AG04449 (cell line): ENCODE data around the gene FN3KRP.

Source experiments
- CTCF ChIA-PET: fragments of 350-600 bp; formaldehyde crosslinking; extraction: SDS; loops from one replicate; lab custom pipeline; 2021; ENCODE audit warnings: antibody characterized with exemption; lab: Yijun Ruan, JAX
- POLR2A ChIA-PET: fragments of 400-600, 350-600 bp; formaldehyde crosslinking; extraction: SDS; loops from one replicate; lab custom pipeline; 2020; ENCODE audit warnings: antibody characterized with exemption, inconsistent platforms; lab: Yijun Ruan, JAX
- DNase-seq: peaks from one replicate; pipeline ENCODE4 v3.0.0-alpha.2; 2010; ENCODE audit warnings: low read depth, low spot score
- H3K4me3 ChIP-seq: 2 replicates; pipeline ENCODE4 v1.5.1; 2011; ENCODE audit warnings: low read depth, mild to moderate bottlenecking, control low read depth, low read length
- TF ChIP-seq, protein P1 (sequence below): IDR thresholded peaks from one replicate; pipeline ENCODE4 v1.5.1; 2011; ENCODE audit warnings: mild to moderate bottlenecking, moderate library complexity, low read length, control low read depth, inconsistent platforms; ENCODE audit not compliant: insufficient read depth; ENCODE audit errors: missing control alignments

FN3KRP gene

DNA sequence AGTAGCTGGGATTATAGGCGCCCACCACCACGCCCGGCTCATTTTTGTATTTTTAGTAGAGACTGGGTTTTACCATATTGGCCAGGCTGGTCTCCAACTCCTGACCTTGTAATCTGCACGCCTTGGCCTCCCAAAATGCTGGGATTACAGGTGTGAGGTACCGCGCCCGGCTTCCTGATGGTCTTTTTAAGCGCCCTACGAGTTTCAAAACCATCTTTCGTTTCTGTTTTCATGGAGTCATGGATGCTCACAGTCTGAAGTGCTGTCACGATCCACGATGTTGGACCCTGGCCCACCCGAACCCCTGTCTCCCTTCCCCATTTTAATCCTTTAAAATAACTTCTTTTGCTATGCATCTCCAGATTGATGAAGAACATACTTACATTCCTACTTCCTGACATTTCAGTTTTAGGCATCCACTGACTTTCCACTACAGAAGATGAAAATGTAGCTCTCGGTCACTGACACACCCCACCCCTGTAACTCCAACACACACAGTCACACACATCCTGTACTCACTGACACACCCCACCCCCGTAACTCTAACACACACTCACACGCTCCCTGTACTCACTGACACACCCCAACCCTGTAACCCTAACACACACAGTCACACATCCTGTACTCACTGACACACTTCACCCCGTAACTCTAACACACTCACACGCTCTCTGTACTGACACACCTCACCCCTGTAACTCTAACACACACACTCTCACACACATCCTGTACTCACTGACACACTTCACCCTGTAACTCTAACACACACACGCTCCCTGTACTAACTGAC is 45.6 kb upstream of the FN3KRP start:
- POLR2A ChIA-PET, result no interaction called here
- TF ChIP-seq, protein P1, sequence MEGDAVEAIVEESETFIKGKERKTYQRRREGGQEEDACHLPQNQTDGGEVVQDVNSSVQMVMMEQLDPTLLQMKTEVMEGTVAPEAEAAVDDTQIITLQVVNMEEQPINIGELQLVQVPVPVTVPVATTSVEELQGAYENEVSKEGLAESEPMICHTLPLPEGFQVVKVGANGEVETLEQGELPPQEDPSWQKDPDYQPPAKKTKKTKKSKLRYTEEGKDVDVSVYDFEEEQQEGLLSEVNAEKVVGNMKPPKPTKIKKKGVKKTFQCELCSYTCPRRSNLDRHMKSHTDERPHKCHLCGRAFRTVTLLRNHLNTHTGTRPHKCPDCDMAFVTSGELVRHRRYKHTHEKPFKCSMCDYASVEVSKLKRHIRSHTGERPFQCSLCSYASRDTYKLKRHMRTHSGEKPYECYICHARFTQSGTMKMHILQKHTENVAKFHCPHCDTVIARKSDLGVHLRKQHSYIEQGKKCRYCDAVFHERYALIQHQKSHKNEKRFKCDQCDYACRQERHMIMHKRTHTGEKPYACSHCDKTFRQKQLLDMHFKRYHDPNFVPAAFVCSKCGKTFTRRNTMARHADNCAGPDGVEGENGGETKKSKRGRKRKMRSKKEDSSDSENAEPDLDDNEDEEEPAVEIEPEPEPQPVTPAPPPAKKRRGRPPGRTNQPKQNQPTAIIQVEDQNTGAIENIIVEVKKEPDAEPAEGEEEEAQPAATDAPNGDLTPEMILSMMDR, result no peak
- no peak overlapping the region for H3K4me3 ChIP-seq
- CTCF ChIA-PET, result interaction anchor here (1.0 to 6.4 kb wide), 2 partner anchors 98 to 106 kb away, joined by 3 to 51 read pairs; no protein-coding TSS in a partner anchor
- no peak for DNase-seq

GRCh38 chr17:82674656-82675475 is 41.6 kb upstream of the FN3KRP start:
- POLR2A ChIA-PET, result no interaction called here
- CTCF ChIA-PET, result interaction anchor here (1.3 kb wide), 1 partner anchor 91 kb away, joined by 3 read pairs; no protein-coding TSS in a partner anchor
- DNase-seq, result no peak
- TF ChIP-seq, protein P1, result no peak
- H3K4me3 ChIP-seq, result no peak overlapping the region

- TF ChIP-seq, protein P1, result no peak
- no peak overlapping the region for H3K4me3 ChIP-seq
- no peak for DNase-seq
- CTCF ChIA-PET, result interaction anchor here (1.3 kb wide), 1 partner anchor 90 kb away, joined by 3 read pairs; no protein-coding TSS in a partner anchor
- POLR2A ChIA-PET, result no interaction called here
Measured at GRCh38 chr17:82675476-82676245, 40.8 kb upstream of the FN3KRP start.

- CTCF ChIA-PET, result interaction anchor here (3.0 kb wide), 1 partner anchor 9 kb away, joined by 16 read pairs; no protein-coding TSS in a partner anchor
- no peak for DNase-seq
- TF ChIP-seq, protein P1, result no peak
- POLR2A ChIA-PET, result no interaction called here
- H3K4me3 ChIP-seq, result no peak overlapping the region
Measured at GRCh38 chr17:82677353-82677925, 39.1 kb upstream of the FN3KRP start.

DNA sequence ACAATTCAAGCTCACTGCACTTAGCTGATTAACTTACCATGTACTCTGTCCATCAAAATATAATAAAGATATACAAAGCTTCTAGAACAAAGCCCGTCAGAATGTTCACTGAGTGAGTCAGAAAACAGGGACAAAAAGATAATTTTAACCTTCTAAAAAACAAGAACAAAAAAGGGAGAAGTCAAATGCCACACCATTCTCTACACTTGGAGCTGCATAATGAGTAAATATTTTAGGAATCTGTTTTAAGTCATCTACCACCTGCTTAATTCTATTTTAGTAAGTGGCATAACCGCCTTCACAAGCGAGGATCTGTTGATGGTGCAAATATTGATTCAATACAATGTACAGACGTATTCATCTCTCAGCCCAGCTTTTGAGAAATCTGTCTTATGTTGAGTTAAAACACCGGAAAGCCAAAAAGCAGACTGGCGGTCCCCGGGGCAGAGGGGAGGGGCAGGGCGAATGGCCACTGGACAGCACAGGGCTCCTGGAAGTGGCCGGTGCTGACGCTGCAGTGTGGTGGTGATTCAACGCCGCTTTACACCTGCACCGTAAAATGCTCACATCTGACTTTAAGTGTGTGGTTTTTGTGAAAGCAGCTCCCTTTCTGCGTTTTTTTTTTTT is 38.1 kb upstream of the FN3KRP start:
- DNase-seq, result no peak
- ChIA-PET CTCF (interaction anchor here (3.0 kb wide), 1 partner anchor 9 kb away, joined by 16 read pairs; no protein-coding TSS in a partner anchor), POLR2A (interaction anchor here (0.5 kb wide), 1 partner anchor 46 kb away, joined by 3 read pairs; no protein-coding TSS in a partner anchor)
- TF ChIP-seq, protein P1, result no peak
- no peak overlapping the region for H3K4me3 ChIP-seq
